Uterus (tissue), 2 donors: ENCODE measurements around the gene SAMD8.

Experiments
- POLR2A ChIP-seq, 2 donors: fragments of 450-650 bp; IDR thresholded peaks; one replicate each; pipeline ENCODE4 v1.6.1; 2016; ENCODE audit warnings: antibody characterized with exemption in 2 of 2, mild to moderate bottlenecking in 1 of 2, moderate library complexity in 1 of 2
- TF ChIP-seq, protein P1 (sequence below), 4 experiments: fragments of 200-600 bp in 2 of 4; fragments of 450-650 bp in 2 of 4; sonication (generic) in 2 of 4; IDR thresholded peaks; one replicate each; pipeline ENCODE4 v1.5.1; 2016 to 2019; ENCODE audit warnings: antibody characterized with exemption in 4 of 4, mild to moderate bottlenecking in 2 of 4, moderate library complexity in 1 of 4

DNA sequence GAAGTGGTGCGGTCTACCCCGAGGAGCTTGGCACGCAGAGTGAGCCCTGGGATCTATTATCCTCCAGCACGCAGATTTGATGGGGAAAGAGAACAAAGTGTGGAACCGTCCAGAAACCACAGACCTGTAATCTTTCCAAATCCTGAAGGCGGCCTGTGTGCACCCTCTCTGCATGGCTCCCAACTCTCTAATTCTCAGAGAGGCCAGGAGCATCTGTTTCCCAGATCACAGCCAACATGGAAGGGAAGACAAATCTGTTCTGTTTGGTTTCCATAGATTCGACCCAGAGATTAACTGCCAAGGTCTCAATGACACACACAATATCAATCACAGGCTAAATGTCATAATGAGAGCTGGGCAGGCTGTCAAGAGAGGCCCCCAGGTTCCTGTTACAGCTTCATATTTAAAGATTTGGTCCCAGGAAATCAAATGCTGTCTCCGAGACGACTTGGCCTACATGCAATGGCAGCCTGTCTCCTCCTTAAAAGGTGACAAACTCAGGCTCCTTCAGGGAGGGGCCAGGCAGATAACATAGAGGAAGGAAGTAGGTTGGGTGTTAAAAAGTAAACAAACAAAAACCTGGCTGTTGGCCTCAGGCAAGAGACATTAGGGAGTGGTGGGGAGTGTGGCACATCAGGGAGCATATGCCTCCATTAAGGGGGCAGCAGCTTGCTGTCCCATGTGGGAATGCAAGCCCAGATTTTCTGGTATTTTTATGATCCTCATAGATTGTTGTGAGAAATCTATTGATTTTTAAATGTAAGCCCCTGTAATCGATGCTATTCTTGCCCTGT is 48.8 kb upstream of the SAMD8 start:
- TF ChIP-seq, protein P1, sequence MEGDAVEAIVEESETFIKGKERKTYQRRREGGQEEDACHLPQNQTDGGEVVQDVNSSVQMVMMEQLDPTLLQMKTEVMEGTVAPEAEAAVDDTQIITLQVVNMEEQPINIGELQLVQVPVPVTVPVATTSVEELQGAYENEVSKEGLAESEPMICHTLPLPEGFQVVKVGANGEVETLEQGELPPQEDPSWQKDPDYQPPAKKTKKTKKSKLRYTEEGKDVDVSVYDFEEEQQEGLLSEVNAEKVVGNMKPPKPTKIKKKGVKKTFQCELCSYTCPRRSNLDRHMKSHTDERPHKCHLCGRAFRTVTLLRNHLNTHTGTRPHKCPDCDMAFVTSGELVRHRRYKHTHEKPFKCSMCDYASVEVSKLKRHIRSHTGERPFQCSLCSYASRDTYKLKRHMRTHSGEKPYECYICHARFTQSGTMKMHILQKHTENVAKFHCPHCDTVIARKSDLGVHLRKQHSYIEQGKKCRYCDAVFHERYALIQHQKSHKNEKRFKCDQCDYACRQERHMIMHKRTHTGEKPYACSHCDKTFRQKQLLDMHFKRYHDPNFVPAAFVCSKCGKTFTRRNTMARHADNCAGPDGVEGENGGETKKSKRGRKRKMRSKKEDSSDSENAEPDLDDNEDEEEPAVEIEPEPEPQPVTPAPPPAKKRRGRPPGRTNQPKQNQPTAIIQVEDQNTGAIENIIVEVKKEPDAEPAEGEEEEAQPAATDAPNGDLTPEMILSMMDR (IDR thresholded peaks at IDR 0.05): no peak
- TF ChIP-seq POLR2A (IDR thresholded peaks at IDR 0.05): no peak
